Astrocyte (in vitro differentiated cells and primary cell): ENCODE measurements around the gene MON1B. TPM values are rescaled to one million over a fixed set of nuclear protein-coding genes. Genes with fewer than 3 reads are reported as not detected.

ENCODE experiments used
- DNase-seq: peaks from one replicate; pipeline ENCODE4 v3.0.0-alpha.2; 2010; ENCODE audit warnings: low read depth
- FAIRE-seq: peaks from 2 replicates; lab custom pipeline; 2011; peaks lifted over from hg19 to GRCh38; lab: Jason Lieb, UNC
- H2AFZ ChIP-seq: 2 replicates; pipeline ENCODE4 v1.6.0; 2012; ENCODE audit warnings: low read depth, low read length, inconsistent platforms
- H3K27ac ChIP-seq: 2 replicates; pipeline ENCODE4 v1.5.1; 2011; ENCODE audit warnings: low read depth, low read length, inconsistent platforms
- H3K27me3 ChIP-seq: 2 replicates; pipeline ENCODE4 v1.6.0; 2011; ENCODE audit warnings: low read length, inconsistent platforms; ENCODE audit not compliant: insufficient read depth
- H3K36me3 ChIP-seq: 2 replicates; pipeline ENCODE4 v1.5.1; 2011; ENCODE audit warnings: low read length, inconsistent platforms; ENCODE audit not compliant: insufficient read depth
- H3K4me1 ChIP-seq: 2 replicates; pipeline ENCODE4 v1.5.1; 2011; ENCODE audit warnings: low read length, inconsistent platforms; ENCODE audit not compliant: insufficient read depth
- H3K4me2 ChIP-seq: 2 replicates; pipeline ENCODE4 v1.6.0; 2012; ENCODE audit warnings: low read length, inconsistent platforms
- H3K4me3 ChIP-seq: 2 replicates; pipeline ENCODE4 v1.5.1; 2011; ENCODE audit warnings: low read depth, mild to moderate bottlenecking, low read length, inconsistent platforms; ENCODE audit not compliant: insufficient read depth
- H3K79me2 ChIP-seq: 2 replicates; pipeline ENCODE4 v1.6.0; 2012; ENCODE audit warnings: mild to moderate bottlenecking, low read length, inconsistent platforms; ENCODE audit not compliant: insufficient read depth
- H3K9ac ChIP-seq: 2 replicates; pipeline ENCODE4 v1.6.0; 2012; ENCODE audit warnings: mild to moderate bottlenecking, low read length, inconsistent platforms
- H3K9me3 ChIP-seq: 2 replicates; pipeline ENCODE4 v1.5.1; 2012; ENCODE audit warnings: low read depth, mild to moderate bottlenecking, low read length, inconsistent platforms; ENCODE audit not compliant: insufficient read depth
- H4K20me1 ChIP-seq: 2 replicates; pipeline ENCODE4 v1.6.0; 2012; ENCODE audit warnings: low read length, inconsistent platforms; ENCODE audit not compliant: insufficient read depth
- H3K27ac Mint-ChIP-seq: one replicate; pipeline ENCODE4 v1.8.0; 2021; ENCODE audit warnings: mild to moderate bottlenecking, mixed read lengths; ENCODE audit not compliant: unreplicated experiment
- H3K27me3 Mint-ChIP-seq: one replicate; pipeline ENCODE4 v1.8.0; 2021; ENCODE audit warnings: low read depth, mixed read lengths; ENCODE audit not compliant: unreplicated experiment
- H3K36me3 Mint-ChIP-seq: one replicate; pipeline ENCODE4 v1.8.0; 2021; ENCODE audit warnings: low read depth, mixed read lengths; ENCODE audit not compliant: unreplicated experiment
- H3K4me1 Mint-ChIP-seq: one replicate; pipeline ENCODE4 v1.8.0; 2021; ENCODE audit warnings: low read depth, mixed read lengths; ENCODE audit not compliant: unreplicated experiment
- H3K4me3 Mint-ChIP-seq: one replicate; pipeline ENCODE4 v1.8.0; 2021; ENCODE audit warnings: mild to moderate bottlenecking, moderate library complexity, mixed read lengths; ENCODE audit not compliant: unreplicated experiment
- H3K9me3 Mint-ChIP-seq: one replicate; pipeline ENCODE4 v1.8.0; 2021; ENCODE audit warnings: mild to moderate bottlenecking, mixed read lengths; ENCODE audit not compliant: unreplicated experiment
- CTCF ChIP-seq: IDR thresholded peaks from 2 replicates; pipeline ENCODE4 v1.5.1; 2011; ENCODE audit warnings: low read depth, mild to moderate bottlenecking, inconsistent platforms, low read length, moderate library complexity; ENCODE audit not compliant: insufficient read depth
- EZH2 ChIP-seq: IDR thresholded peaks from 2 replicates; pipeline ENCODE4 v1.6.1; 2012; ENCODE audit warnings: mild to moderate bottlenecking, low read length, inconsistent platforms; ENCODE audit not compliant: insufficient read depth
- total RNA-seq: library from RNA; stranded (reverse); gene quantifications from 2 replicates; pipeline ENCODE4 v1.2.1, GENCODE V29; 2021

MON1B gene
- total RNA-seq, 1 donor from 2014 or later, result 40.5 TPM

- DNase-seq (no peak), FAIRE-seq (no peak)
- Mint-ChIP-seq H3K36me3 (no peaks in the 10 kb centered on the region), H3K27me3 (peaks cover 6% of the 10 kb centered on the region), H3K27ac (no peak overlapping the region), H3K9me3 (no peaks in the 10 kb centered on the region), H3K4me3 (no peak overlapping the region), H3K4me1 (peaks cover 9% of the 10 kb centered on the region)
- H3K27me3 ChIP-seq, result no peaks in the 10 kb centered on the region
- peaks cover 4% of the 10 kb centered on the region for H3K4me1 ChIP-seq
- no peaks in the 10 kb centered on the region for H4K20me1 ChIP-seq
- TF ChIP-seq EZH2 (no peak), CTCF (no peak)
- no peak overlapping the region for H3K27ac ChIP-seq
- H3K36me3 ChIP-seq, result no peaks in the 10 kb centered on the region
- no peak overlapping the region for H3K4me2 ChIP-seq
- H3K79me2 ChIP-seq, result no peaks in the 10 kb centered on the region
- no peak overlapping the region for H2AFZ ChIP-seq
- H3K9ac ChIP-seq, result no peak overlapping the region
- no peaks in the 10 kb centered on the region for H3K9me3 ChIP-seq
- H3K4me3 ChIP-seq, result no peak overlapping the region
Measured at GRCh38 chr16:77208382-77208781, 17.4 kb downstream of the MON1B start.

GRCh38 chr16:77211880-77212740, 21.1 kb downstream of the MON1B start:
- no peak overlapping the region for H3K27ac Mint-ChIP-seq
- TF ChIP-seq CTCF (no peak), EZH2 (no peak)
- Histone ChIP-seq H3K4me2 (peak overlapping the region; percentile 92), H3K4me3 (peak overlapping the region; percentile 64), H3K79me2 (no peaks in the 10 kb centered on the region), H3K9ac (peak overlapping the region; percentile 76), H2AFZ (peak overlapping the region; percentile 87), H3K4me1 (peaks cover 16% of the 10 kb centered on the region), H3K27ac (peak overlapping the region; percentile 24), H3K27me3 (no peaks in the 10 kb centered on the region), H3K36me3 (no peaks in the 10 kb centered on the region), H4K20me1 (no peaks in the 10 kb centered on the region), H3K9me3 (no peaks in the 10 kb centered on the region)
- no peaks in the 10 kb centered on the region for H3K36me3 Mint-ChIP-seq
- H3K27me3 Mint-ChIP-seq, result peaks cover 6% of the 10 kb centered on the region
- no peak for DNase-seq
- H3K4me3 Mint-ChIP-seq, result peak overlapping the region; percentile 85
- no peaks in the 10 kb centered on the region for H3K9me3 Mint-ChIP-seq
- FAIRE-seq, result no peak
- H3K4me1 Mint-ChIP-seq, result peaks cover 7% of the 10 kb centered on the region
